ENCODE measurements around the gene MLEC.

GRCh38 chr12:120651821-120652220 lies 35.1 kb upstream of the MLEC start:
- TF ChIP-seq CTCF (conservative IDR thresholded peaks at IDR 0.05 in 1 of 2, IDR thresholded peaks at IDR 0.05 in 1 of 2; ENCODE audit: low read depth in 1 of 2, low read length in 2 of 2) (no peak), EZH2 (IDR thresholded peaks at IDR 0.05; ENCODE audit: low read length, missing control alignments) (no peak)
